Caco-2 (cell line): Measurements from ENCODE around the gene TTPAL. TPM values are rescaled to one million over a fixed set of nuclear protein-coding genes. Genes with fewer than 3 reads are reported as not detected.
A peak's percentile ranks its signal among the peaks of the same experiment; 100 is the strongest.

Experiments
- BruUV-seq: library from RNA; stranded (reverse); fragments of 400-500 nt; replicated peaks from 2 replicates; lab custom pipeline; 2021; lab: Mats Ljungman, UMichigan
- CTCF ChIA-PET: fragments of 300-600 bp; sonication (Branson Sonifier 250); formaldehyde crosslinking; loops from one replicate; lab custom pipeline; 2022; ENCODE audit warnings: antibody characterized with exemption; lab: Charles Lee
- POLR2A ChIA-PET: fragments of 300-600 bp; sonication (Branson Sonifier 250); formaldehyde crosslinking; loops from one replicate; lab custom pipeline; 2022; ENCODE audit warnings: antibody characterized with exemption; lab: Charles Lee
- DNase-seq, 2 experiments: peaks; one replicate each; pipeline versions ENCODE4 v3.0.0 to v3.0.0-alpha.2; 2020 to 2022
- H3K27me3 ChIP-seq: replicated peaks from 2 replicates; pipeline ENCODE4 v1.6.0; 2011; ENCODE audit warnings: low read length; ENCODE audit not compliant: control insufficient read depth, insufficient read depth
- H3K36me3 ChIP-seq: 2 replicates; pipeline ENCODE4 v1.5.1; 2011; ENCODE audit warnings: low read length; ENCODE audit not compliant: control insufficient read depth, insufficient read depth
- H3K4me1 ChIP-seq: fragments of 250-450 bp; sonication (Bioruptor Pico); 2 replicates; pipeline ENCODE4 v1.5.1; 2020; ENCODE audit warnings: mild to moderate bottlenecking
- H3K4me3 ChIP-seq: 2 replicates; pipeline ENCODE4 v1.5.1; 2011; ENCODE audit warnings: low read depth, mild to moderate bottlenecking, control low read depth, low read length
- H3K9me3 ChIP-seq: fragments of 250-450 bp; sonication (Bioruptor Pico); 2 replicates; pipeline ENCODE4 v1.5.1; 2020; ENCODE audit warnings: mild to moderate bottlenecking, moderate library complexity
- H3K27ac Mint-ChIP-seq: one replicate; pipeline ENCODE4 v1.8.0; 2022; ENCODE audit warnings: mixed read lengths; ENCODE audit not compliant: unreplicated experiment
- H3K27me3 Mint-ChIP-seq: one replicate; pipeline ENCODE4 v1.8.0; 2022; ENCODE audit warnings: mixed read lengths; ENCODE audit not compliant: insufficient read depth, unreplicated experiment
- H3K36me3 Mint-ChIP-seq: one replicate; pipeline ENCODE4 v1.8.0; 2022; ENCODE audit warnings: mild to moderate bottlenecking, mixed read lengths; ENCODE audit not compliant: insufficient read depth, unreplicated experiment
- H3K4me1 Mint-ChIP-seq: one replicate; pipeline ENCODE4 v1.8.0; 2022; ENCODE audit warnings: low read depth, mixed read lengths; ENCODE audit not compliant: unreplicated experiment
- H3K4me3 Mint-ChIP-seq: one replicate; pipeline ENCODE4 v1.8.0; 2022; ENCODE audit warnings: mild to moderate bottlenecking, moderate library complexity, mixed read lengths; ENCODE audit not compliant: unreplicated experiment
- H3K9me3 Mint-ChIP-seq: one replicate; pipeline ENCODE4 v1.8.0; 2022; ENCODE audit warnings: mixed read lengths; ENCODE audit not compliant: unreplicated experiment
- CTCF ChIP-seq, 2 experiments: fragments of 200-600 bp in 1 of 2; IDR thresholded peaks; 1 replicate in 1 of 2; 2 replicates in 1 of 2; pipeline versions ENCODE4 v1.5.1 to v1.8.0; 2011 to 2022; ENCODE audit warnings: antibody characterized with exemption in 1 of 2, control low read depth in 1 of 2, inconsistent platforms in 1 of 2, low read depth in 1 of 2, low read length in 1 of 2, mild to moderate bottlenecking in 1 of 2, moderate library complexity in 1 of 2; ENCODE audit not compliant: insufficient read depth in 1 of 2, severe bottlenecking in 1 of 2, unreplicated experiment in 1 of 2
- intact Hi-C: fragments of 100-400 bp; cut with micrococcal nuclease; formaldehyde crosslinking; loops from one replicate; pipeline ENCODE4 v1.10.0; 2022; ENCODE audit not compliant: unreplicated experiment
- total RNA-seq: library from RNA; stranded (reverse); gene quantifications from 2 replicates; pipeline ENCODE4 v1.2.3, GENCODE V29; 2022

TTPAL gene
- total RNA-seq, 1 experiment from 2014 or later: 54.6 TPM

GRCh38 chr20:44489223-44489622 lies 13.5 kb downstream of the TTPAL start:
- H3K9me3 Mint-ChIP-seq: no peaks in the 10 kb centered on the region

GRCh38 chr20:44489931-44490330 lies 14.3 kb downstream of the TTPAL start:
- Mint-ChIP-seq H3K4me1 (no peaks in the 10 kb centered on the region), H3K4me3 (no peak overlapping the region), H3K36me3 (peaks cover 82% of the 10 kb centered on the region), H3K27ac (no peak overlapping the region), H3K9me3 (no peaks in the 10 kb centered on the region), H3K27me3 (no peaks in the 10 kb centered on the region)
- DNase-seq: no peak
- Histone ChIP-seq H3K4me3 (no peak overlapping the region), H3K4me1 (no peaks in the 10 kb centered on the region; the same call in 1 of the 2 replicates), H3K27me3 (no peaks in the 10 kb centered on the region), H3K9me3 (no peaks in the 10 kb centered on the region), H3K36me3 (peaks cover 1% of the 10 kb centered on the region; the same call in 1 of the 2 replicates)
- ChIA-PET CTCF (no interaction called here), POLR2A (no interaction called here)
- intact Hi-C loops: loop anchor here (1.0 kb wide), 1 partner anchor 120 kb away; no protein-coding TSS in a partner anchor
- no peak for TF ChIP-seq CTCF (IDR thresholded peaks at IDR 0.05; ENCODE audit: insufficient read depth in 1 of 2, low read depth in 1 of 2, low read length in 1 of 2, severe bottlenecking in 1 of 2, unreplicated experiment in 1 of 2)
- TSS peak; percentile 9 for BruUV-seq

More at GRCh38 chr20:44489223-44489622, 13.5 kb downstream of the TTPAL start:
- BruUV-seq: no TSS peak
- intact Hi-C loops: no loop called here
- ChIA-PET CTCF (no interaction called here), POLR2A (no interaction called here)
- Histone ChIP-seq H3K27me3 (no peaks in the 10 kb centered on the region), H3K36me3 (peaks cover 1% of the 10 kb centered on the region; the same call in 1 of the 2 replicates), H3K4me1 (no peaks in the 10 kb centered on the region), H3K9me3 (no peaks in the 10 kb centered on the region), H3K4me3 (no peak overlapping the region)
- Mint-ChIP-seq H3K27ac (no peak overlapping the region), H3K36me3 (peaks cover 83% of the 10 kb centered on the region), H3K27me3 (no peaks in the 10 kb centered on the region), H3K4me1 (no peaks in the 10 kb centered on the region), H3K4me3 (no peak overlapping the region)
- no peak for TF ChIP-seq CTCF (IDR thresholded peaks at IDR 0.05; ENCODE audit: insufficient read depth in 1 of 2, low read depth in 1 of 2, low read length in 1 of 2, severe bottlenecking in 1 of 2, unreplicated experiment in 1 of 2)
- no peak for DNase-seq

GRCh38 chr20:44491635-44492395 lies 16.1 kb downstream of the TTPAL start:
- BruUV-seq: no TSS peak
- Histone ChIP-seq H3K9me3 (no peaks in the 10 kb centered on the region), H3K36me3 (peaks cover 3% of the 10 kb centered on the region; the same call in 1 of the 2 replicates), H3K4me1 (peaks cover 8% of the 10 kb centered on the region), H3K27me3 (no peaks in the 10 kb centered on the region), H3K4me3 (no peak overlapping the region)
- ChIA-PET CTCF (interaction anchor here (1.1 kb wide), 1 partner anchor 107 kb away, joined by 3 read pairs; no protein-coding TSS in a partner anchor), POLR2A (interaction anchor here (1.3 kb wide), 1 partner anchor 15 kb away, joined by 4 read pairs; no protein-coding TSS in a partner anchor)
- DNase-seq: no peak
- Mint-ChIP-seq H3K9me3 (no peaks in the 10 kb centered on the region), H3K36me3 (peaks cover 88% of the 10 kb centered on the region), H3K27me3 (no peaks in the 10 kb centered on the region), H3K4me3 (no peak overlapping the region), H3K27ac (peak overlapping the region; percentile 4), H3K4me1 (no peaks in the 10 kb centered on the region)
- intact Hi-C loops: no loop called here
- no peak for TF ChIP-seq CTCF (IDR thresholded peaks at IDR 0.05; ENCODE audit: insufficient read depth in 1 of 2, low read depth in 1 of 2, low read length in 1 of 2, severe bottlenecking in 1 of 2, unreplicated experiment in 1 of 2)
